HL-60 (cell line): Measurements from ENCODE around the gene GIGYF1.

ENCODE experiments used
- DNase-seq, 2 experiments: peaks; one replicate each; pipeline ENCODE4 v3.0.0-alpha.2; 2010 to 2020; ENCODE audit warnings: low read depth in 1 of 2, low spot score in 1 of 2
- H3K27ac ChIP-seq: fragments of 250-450 bp; sonication (Bioruptor Pico); replicated peaks from 2 replicates; pipeline ENCODE4 v1.5.1; 2020; ENCODE audit warnings: mild to moderate bottlenecking, moderate library complexity
- H3K27me3 ChIP-seq: fragments of 250-450 bp; sonication (Bioruptor Pico); 2 replicates; pipeline ENCODE4 v1.5.1; 2021; ENCODE audit warnings: mild to moderate bottlenecking, moderate library complexity; ENCODE audit not compliant: insufficient read depth, poor library complexity, severe bottlenecking
- H3K4me3 ChIP-seq: replicated peaks from 2 replicates; pipeline ENCODE4 v1.5.1; 2011; ENCODE audit warnings: mild to moderate bottlenecking, control low read depth, low read length; ENCODE audit not compliant: insufficient read depth
- CTCF ChIP-seq: IDR thresholded peaks from one replicate; pipeline ENCODE4 v1.5.1; 2011; ENCODE audit warnings: low read length, control low read depth, inconsistent platforms; ENCODE audit not compliant: insufficient read depth
- GABPA ChIP-seq: IDR thresholded peaks from 2 replicates; pipeline ENCODE4 v1.6.1; 2012; ENCODE audit warnings: low read depth
- POLR2AphosphoS5 ChIP-seq: IDR thresholded peaks from 2 replicates; pipeline ENCODE4 v1.6.1; 2012; ENCODE audit warnings: low read depth
- SPI1 ChIP-seq: IDR thresholded peaks from 2 replicates; pipeline ENCODE4 v1.6.1; 2012; ENCODE audit warnings: low read depth, mild to moderate bottlenecking, borderline replicate concordance
- TF ChIP-seq, protein P1 (sequence below): IDR thresholded peaks from 2 replicates; pipeline ENCODE4 v1.6.1; 2012; ENCODE audit warnings: low read depth; ENCODE audit not compliant: insufficient replicate concordance

GIGYF1 gene

GRCh38 chr7:100685631-100686145 is 8.4 kb downstream of the GIGYF1 start:
- Histone ChIP-seq H3K4me3 (no peak overlapping the region), H3K27ac (no peak overlapping the region), H3K27me3 (no peaks in the 10 kb centered on the region)
- TF ChIP-seq SPI1, result no peak
- TF ChIP-seq CTCF, result no peak
- TF ChIP-seq POLR2AphosphoS5, result no peak
- TF ChIP-seq, protein P1, sequence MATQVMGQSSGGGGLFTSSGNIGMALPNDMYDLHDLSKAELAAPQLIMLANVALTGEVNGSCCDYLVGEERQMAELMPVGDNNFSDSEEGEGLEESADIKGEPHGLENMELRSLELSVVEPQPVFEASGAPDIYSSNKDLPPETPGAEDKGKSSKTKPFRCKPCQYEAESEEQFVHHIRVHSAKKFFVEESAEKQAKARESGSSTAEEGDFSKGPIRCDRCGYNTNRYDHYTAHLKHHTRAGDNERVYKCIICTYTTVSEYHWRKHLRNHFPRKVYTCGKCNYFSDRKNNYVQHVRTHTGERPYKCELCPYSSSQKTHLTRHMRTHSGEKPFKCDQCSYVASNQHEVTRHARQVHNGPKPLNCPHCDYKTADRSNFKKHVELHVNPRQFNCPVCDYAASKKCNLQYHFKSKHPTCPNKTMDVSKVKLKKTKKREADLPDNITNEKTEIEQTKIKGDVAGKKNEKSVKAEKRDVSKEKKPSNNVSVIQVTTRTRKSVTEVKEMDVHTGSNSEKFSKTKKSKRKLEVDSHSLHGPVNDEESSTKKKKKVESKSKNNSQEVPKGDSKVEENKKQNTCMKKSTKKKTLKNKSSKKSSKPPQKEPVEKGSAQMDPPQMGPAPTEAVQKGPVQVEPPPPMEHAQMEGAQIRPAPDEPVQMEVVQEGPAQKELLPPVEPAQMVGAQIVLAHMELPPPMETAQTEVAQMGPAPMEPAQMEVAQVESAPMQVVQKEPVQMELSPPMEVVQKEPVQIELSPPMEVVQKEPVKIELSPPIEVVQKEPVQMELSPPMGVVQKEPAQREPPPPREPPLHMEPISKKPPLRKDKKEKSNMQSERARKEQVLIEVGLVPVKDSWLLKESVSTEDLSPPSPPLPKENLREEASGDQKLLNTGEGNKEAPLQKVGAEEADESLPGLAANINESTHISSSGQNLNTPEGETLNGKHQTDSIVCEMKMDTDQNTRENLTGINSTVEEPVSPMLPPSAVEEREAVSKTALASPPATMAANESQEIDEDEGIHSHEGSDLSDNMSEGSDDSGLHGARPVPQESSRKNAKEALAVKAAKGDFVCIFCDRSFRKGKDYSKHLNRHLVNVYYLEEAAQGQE, result no peak
- TF ChIP-seq GABPA, result no peak
- DNase-seq, result no peak

- no peak for DNase-seq
- H3K27me3 ChIP-seq, result no peaks in the 10 kb centered on the region
- TF ChIP-seq SPI1 (no peak), GABPA (no peak)
- TF ChIP-seq, protein P1, result no peak
- H3K27ac ChIP-seq, result no peak overlapping the region
- H3K4me3 ChIP-seq, result no peak overlapping the region
These were observed 8.9 kb downstream of the GIGYF1 start for GRCh38 chr7:100685049-100685605.

- no peak overlapping the region for H3K4me3 ChIP-seq
- TF ChIP-seq POLR2AphosphoS5 (no peak), CTCF (no peak), GABPA (no peak), SPI1 (no peak)
- TF ChIP-seq, protein P1, result no peak
- DNase-seq, result no peak
- H3K27ac ChIP-seq, result no peak overlapping the region
- no peaks in the 10 kb centered on the region for H3K27me3 ChIP-seq
These were observed 9.5 kb downstream of the GIGYF1 start for GRCh38 chr7:100684534-100685042.
